Mucosa of gallbladder (tissue), 1 donor: Measurements from ENCODE around the gene ZFYVE28. TPM values are rescaled to one million over a fixed set of nuclear protein-coding genes. Genes with fewer than 3 reads are reported as not detected.
"Not testable (repeated sequence)": the region's sequence is repeated elsewhere in the genome, so short reads cannot be mapped to it uniquely, and the experiment has no call there.

ENCODE experiments used
- DNase-seq: peaks from one replicate; pipeline ENCODE4 v3.0.0-alpha.2; 2020; ENCODE audit warnings: low spot score
- total RNA-seq: library from RNA; stranded (reverse); gene quantifications from one replicate; pipeline ENCODE4 v1.2.1, GENCODE V29; 2021
- donor health status: DM: no; HTN: no; CAD: no.

ZFYVE28 gene
- total RNA-seq = 31.1 TPM

- DNase-seq = no peak
Observed at GRCh38 chr4:2417765-2418649, at the start of gene ZFYVE28. Gene ZFYVE28 (minus strand): TSS chr4:2418645. CDS start chr4:2418323, 322 bp downstream.

GRCh38 chr4:2465544-2465943, 47.1 kb upstream of the ZFYVE28 start:
- DNase-seq = not testable (repeated sequence)

DNA sequence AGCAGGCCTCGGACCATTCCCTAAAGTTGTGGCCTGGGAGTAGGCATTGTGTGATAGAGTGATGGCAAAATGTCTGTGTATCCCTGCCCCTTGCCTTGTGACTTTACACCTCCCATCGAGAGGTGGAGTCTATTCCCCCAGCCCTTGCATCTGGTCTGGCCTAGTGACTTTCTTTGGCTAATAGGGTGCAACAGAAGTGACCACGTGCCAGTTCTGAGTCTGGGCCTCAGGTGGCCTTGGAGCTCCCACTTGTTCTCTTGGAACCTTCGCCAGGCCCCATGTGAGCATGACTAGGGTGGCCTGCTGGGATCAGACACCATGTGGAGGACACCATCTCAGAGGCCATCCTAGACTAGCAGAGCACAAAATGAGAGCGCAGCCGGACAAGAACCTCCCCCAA, 46.6 kb upstream of the ZFYVE28 start:
- no peak for DNase-seq

- DNase-seq = no peak
Observed at GRCh38 chr4:2462992-2463762, 44.7 kb upstream of the ZFYVE28 start.

DNA sequence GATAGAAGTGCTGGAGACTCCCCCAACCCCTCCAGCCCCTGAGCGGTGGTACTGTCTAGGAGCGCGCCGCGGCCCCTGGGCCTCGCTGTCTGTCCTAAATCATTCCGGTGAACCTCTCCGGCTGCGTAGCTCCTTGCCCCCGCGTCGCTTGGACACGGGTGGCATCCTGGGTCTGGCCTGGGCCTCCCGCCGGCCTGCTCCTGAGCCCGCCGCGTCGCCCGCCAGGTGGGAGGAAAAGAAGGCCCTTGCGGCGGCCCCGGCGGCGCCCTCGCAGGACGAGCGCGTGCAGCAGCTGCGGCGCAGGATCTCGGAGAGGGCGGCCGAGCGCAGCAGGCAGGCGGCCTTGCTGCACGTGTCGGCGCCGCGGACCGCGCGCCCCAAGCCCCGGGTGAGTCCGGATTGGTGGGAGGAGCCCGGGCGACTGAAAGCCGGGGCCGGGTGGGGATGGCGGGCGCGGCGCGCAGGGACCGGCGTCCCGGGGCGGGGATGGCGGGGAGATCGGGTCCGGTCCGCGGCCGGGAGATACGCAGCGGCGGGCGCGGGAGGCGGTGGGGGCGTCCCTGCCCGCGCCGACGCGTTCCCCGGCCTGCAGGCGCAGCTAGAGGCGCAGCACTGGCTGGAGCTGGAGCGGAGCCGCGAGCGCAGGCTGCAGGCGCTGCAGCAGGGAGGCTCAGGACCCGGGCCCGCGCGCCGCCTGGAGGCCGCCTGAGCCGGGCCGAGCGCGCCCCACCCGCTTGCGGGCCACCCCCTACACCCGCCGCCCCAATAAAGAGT, 44.0 kb upstream of the ZFYVE28 start:
- peak; percentile 60 for DNase-seq

GRCh38 chr4:2461246-2461960, 43.0 kb upstream of the ZFYVE28 start:
- no peak for DNase-seq

GRCh38 chr4:2459589-2460349, 41.3 kb upstream of the ZFYVE28 start:
- no peak for DNase-seq

- DNase-seq = no peak
Observed at GRCh38 chr4:2458546-2459491, 40.4 kb upstream of the ZFYVE28 start.

DNA sequence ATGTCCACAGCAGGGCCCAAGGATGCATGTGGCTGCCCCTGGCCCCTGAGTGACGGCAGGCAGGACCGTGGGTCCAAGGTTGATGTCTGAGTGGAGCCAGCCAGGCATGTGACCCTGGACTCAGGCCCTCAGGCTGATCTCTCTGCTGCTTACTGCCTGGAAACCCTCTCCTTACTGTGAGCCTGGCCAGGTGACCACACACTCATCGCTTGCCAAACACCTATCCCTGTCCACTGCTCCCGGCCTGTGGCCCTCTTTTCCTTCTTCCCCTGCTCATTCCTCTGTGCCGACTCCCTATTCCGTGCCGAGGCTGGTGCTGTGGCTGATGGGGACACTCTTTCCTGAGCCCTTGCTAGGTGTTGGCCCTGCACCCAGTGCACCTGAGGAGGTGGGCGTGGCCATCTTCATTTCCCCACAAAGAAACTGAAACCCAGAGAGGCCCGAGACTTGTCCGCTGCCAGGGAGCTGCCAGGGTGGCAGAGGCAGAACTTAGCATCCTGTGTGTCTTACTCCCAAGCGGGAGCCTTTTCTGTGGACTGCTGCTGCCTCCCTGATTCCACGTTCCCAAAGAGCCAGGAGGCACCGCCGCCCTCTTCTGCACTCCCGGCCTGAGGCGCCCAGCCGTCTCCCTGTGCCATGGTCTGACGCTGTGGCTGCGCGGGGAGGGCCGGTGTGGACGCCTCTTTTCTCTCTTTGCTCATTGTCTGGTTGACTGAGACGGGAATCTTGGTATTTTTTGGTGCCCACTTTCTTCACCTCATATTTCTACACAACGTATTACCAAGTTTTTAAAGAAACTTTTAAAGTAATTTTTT, 39.2 kb upstream of the ZFYVE28 start:
- no peak for DNase-seq

- no peak for DNase-seq
Observed at GRCh38 chr4:2451821-2452785, 33.7 kb upstream of the ZFYVE28 start.

GRCh38 chr4:2451036-2451520, 32.6 kb upstream of the ZFYVE28 start:
- DNase-seq = no peak

- DNase-seq = no peak
Observed at GRCh38 chr4:2450394-2451035, 32.1 kb upstream of the ZFYVE28 start.

- DNase-seq = no peak
Observed at GRCh38 chr4:2449511-2450392, 31.3 kb upstream of the ZFYVE28 start.

DNA sequence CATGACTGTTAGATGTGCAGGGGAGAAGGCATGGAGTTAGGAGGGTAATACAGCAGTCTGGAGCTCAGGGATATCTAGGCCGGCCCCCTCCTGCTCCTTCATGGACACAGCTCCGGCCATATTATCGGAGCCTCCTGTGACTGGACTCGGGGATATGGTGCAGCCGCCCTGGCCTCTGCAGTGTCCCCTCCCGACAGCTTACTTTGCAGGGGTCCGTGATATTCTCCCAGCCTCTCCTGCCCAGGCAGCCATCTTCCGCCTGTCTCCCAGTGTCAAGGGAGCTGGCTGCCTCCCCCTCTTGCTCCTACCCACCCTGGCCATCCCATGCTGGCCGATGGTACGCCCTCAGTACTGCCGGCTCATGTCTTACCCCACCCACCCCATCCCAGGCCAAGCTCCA, 30.6 kb upstream of the ZFYVE28 start:
- DNase-seq = no peak

DNA sequence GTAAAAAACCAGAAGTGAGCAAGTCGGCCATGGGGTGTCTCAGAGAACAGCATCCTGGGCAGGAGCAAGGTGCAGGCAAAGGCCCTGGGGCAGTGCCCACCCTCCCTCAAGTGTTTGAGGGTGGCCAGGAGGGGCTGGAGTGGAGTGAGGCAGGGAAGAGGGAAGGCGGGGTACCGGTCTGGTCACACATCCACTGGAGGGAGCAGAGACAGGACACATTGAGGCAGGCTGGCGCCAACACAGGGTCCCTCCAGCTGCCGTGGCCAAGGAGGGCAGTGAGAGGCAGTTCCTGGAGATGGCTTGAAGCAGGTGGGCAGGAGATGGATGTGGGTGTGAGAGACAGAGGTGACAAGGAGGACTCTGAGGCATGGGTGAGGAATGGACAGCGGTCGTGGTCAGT, 30.1 kb upstream of the ZFYVE28 start:
- DNase-seq = no peak
